Measurements from ENCODE around the gene IL1RL1. TPM values are rescaled to one million over a fixed set of nuclear protein-coding genes. Genes with fewer than 3 reads are reported as not detected.
"Not testable (repeated sequence)": the region's sequence is repeated elsewhere in the genome, so short reads cannot be mapped to it uniquely, and the experiment has no call there.

IL1RL1 gene
- total RNA-seq, 1 donor from 2014 or later: 0.27 TPM

DNA sequence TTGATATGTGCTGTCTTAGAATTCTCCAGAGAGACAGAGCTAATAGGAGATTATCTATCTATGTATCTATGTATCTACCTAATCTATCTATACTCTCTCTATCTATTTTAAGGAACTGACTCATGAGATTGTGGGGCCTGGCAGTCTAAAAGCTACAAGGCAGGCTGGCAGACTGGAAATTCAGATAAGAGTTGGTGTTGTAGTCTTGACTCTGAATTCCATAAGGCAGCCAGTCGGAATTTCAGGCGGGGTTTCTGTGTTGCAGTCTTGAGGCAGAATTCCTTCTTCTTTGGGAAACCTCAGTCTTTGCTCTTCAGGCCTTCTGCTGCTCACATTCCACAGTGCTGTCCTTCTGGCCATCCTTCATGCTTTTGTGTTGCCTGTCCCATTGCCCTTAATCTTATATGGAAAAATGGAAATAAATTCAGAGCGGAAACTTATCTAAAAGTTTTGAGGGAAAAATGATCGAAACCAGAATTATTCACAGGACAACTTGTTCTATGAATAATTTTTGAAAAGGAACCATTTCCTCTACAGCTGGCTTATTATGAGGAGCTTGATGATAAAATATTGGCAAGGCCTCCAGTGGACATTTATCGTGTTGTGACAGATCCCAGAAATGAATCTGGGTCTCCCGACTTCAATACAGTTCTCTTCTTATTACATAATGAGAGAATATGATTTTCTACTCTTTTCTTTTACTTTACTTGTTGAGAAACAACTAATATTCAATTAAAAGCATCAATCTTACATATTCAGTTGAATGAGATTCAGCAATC is 10.8 kb downstream of the IL1RL1 start:
- no peak overlapping the region for H3K4me3 ChIP-seq (ENCODE audit: insufficient read depth, low read depth, low read length)
- TF ChIP-seq, protein P1, sequence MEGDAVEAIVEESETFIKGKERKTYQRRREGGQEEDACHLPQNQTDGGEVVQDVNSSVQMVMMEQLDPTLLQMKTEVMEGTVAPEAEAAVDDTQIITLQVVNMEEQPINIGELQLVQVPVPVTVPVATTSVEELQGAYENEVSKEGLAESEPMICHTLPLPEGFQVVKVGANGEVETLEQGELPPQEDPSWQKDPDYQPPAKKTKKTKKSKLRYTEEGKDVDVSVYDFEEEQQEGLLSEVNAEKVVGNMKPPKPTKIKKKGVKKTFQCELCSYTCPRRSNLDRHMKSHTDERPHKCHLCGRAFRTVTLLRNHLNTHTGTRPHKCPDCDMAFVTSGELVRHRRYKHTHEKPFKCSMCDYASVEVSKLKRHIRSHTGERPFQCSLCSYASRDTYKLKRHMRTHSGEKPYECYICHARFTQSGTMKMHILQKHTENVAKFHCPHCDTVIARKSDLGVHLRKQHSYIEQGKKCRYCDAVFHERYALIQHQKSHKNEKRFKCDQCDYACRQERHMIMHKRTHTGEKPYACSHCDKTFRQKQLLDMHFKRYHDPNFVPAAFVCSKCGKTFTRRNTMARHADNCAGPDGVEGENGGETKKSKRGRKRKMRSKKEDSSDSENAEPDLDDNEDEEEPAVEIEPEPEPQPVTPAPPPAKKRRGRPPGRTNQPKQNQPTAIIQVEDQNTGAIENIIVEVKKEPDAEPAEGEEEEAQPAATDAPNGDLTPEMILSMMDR (IDR thresholded peaks at IDR 0.05; ENCODE audit: insufficient read depth, low read depth, low read length): no peak
- no peak for TF ChIP-seq EZH2 (IDR thresholded peaks at IDR 0.05; ENCODE audit: insufficient read depth, low read length)
- no peak overlapping the region for H3K4me2 ChIP-seq (ENCODE audit: low read length)
- H3K36me3 ChIP-seq (ENCODE audit: insufficient read depth, low read length): no peaks in the 10 kb centered on the region
- Mint-ChIP-seq H3K9me3 (ENCODE audit: unreplicated experiment) (peaks cover 15% of the 10 kb centered on the region), H3K27me3 (ENCODE audit: low read depth, unreplicated experiment) (peaks cover 4% of the 10 kb centered on the region), H3K36me3 (ENCODE audit: low read depth, unreplicated experiment) (peaks cover 2% of the 10 kb centered on the region), H3K27ac (ENCODE audit: unreplicated experiment) (no peak overlapping the region), H3K4me3 (ENCODE audit: unreplicated experiment) (no peak overlapping the region), H3K4me1 (ENCODE audit: low read depth, unreplicated experiment) (peaks cover 12% of the 10 kb centered on the region)
- no peak overlapping the region for H2AFZ ChIP-seq (ENCODE audit: low read depth, low read length)
- H3K9me3 ChIP-seq (ENCODE audit: insufficient read depth, low read depth, low read length): no peaks in the 10 kb centered on the region
- H4K20me1 ChIP-seq (ENCODE audit: insufficient read depth, low read length): no peaks in the 10 kb centered on the region
- no peak overlapping the region for H3K27ac ChIP-seq (ENCODE audit: low read depth, low read length)
- FAIRE-seq: no peak
- no peaks in the 10 kb centered on the region for H3K27me3 ChIP-seq (ENCODE audit: insufficient read depth, low read length)
- H3K4me1 ChIP-seq (ENCODE audit: insufficient read depth, low read length): no peaks in the 10 kb centered on the region
- peak; percentile 29 for DNase-seq (ENCODE audit: low read depth)
- H3K79me2 ChIP-seq (ENCODE audit: insufficient read depth, low read length): no peaks in the 10 kb centered on the region
- H3K9ac ChIP-seq (ENCODE audit: low read length): no peak overlapping the region

DNA sequence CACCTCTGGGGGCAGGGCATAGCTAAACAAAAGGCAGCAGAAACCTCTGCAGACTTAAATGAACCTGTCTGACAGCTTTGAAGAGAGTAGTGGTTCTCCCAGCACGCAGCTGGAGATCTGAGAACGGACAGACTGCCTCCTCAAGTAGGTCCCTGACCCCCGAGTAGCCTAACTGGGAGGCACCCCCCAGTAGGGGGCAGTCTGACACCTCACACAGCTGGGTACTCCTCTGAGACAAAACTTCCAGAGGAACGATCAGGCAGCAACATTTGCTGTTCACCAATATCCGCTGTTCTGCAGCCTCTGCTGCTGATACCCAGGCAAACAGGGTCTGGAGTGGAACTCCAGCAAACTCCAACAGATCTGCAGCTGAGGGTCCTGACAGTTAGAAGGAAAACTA is 13.6 kb downstream of the IL1RL1 start:
- H3K79me2 ChIP-seq (ENCODE audit: insufficient read depth, low read length); H2AFZ ChIP-seq (ENCODE audit: low read depth, low read length); DNase-seq (ENCODE audit: low read depth); H3K27ac ChIP-seq (ENCODE audit: low read depth, low read length); H3K4me2 ChIP-seq (ENCODE audit: low read length); H3K4me3 Mint-ChIP-seq (ENCODE audit: unreplicated experiment); H3K4me1 ChIP-seq (ENCODE audit: insufficient read depth, low read length); H3K9me3 ChIP-seq (ENCODE audit: insufficient read depth, low read depth, low read length); H3K36me3 Mint-ChIP-seq (ENCODE audit: low read depth, unreplicated experiment); H4K20me1 ChIP-seq (ENCODE audit: insufficient read depth, low read length); H3K27me3 Mint-ChIP-seq (ENCODE audit: low read depth, unreplicated experiment); FAIRE-seq; H3K27ac Mint-ChIP-seq (ENCODE audit: unreplicated experiment); H3K36me3 ChIP-seq (ENCODE audit: insufficient read depth, low read length); H3K27me3 ChIP-seq (ENCODE audit: insufficient read depth, low read length); H3K4me3 ChIP-seq (ENCODE audit: insufficient read depth, low read depth, low read length); H3K9ac ChIP-seq (ENCODE audit: low read length): not testable (repeated sequence)
- H3K4me1 Mint-ChIP-seq (ENCODE audit: low read depth, unreplicated experiment): peaks cover 12% of the 10 kb centered on the region
- H3K9me3 Mint-ChIP-seq (ENCODE audit: unreplicated experiment): peaks cover 17% of the 10 kb centered on the region

GRCh38 chr2:102331311-102331980 is 20.1 kb downstream of the IL1RL1 start:
- no peak for DNase-seq (ENCODE audit: low read depth)
- Histone ChIP-seq H3K36me3 (ENCODE audit: insufficient read depth, low read length) (no peaks in the 10 kb centered on the region), H3K4me1 (ENCODE audit: insufficient read depth, low read length) (peaks cover 6% of the 10 kb centered on the region), H3K4me3 (ENCODE audit: insufficient read depth, low read depth, low read length) (no peak overlapping the region), H3K27me3 (ENCODE audit: insufficient read depth, low read length) (no peaks in the 10 kb centered on the region), H3K9me3 (ENCODE audit: insufficient read depth, low read depth, low read length) (no peaks in the 10 kb centered on the region), H4K20me1 (ENCODE audit: insufficient read depth, low read length) (no peaks in the 10 kb centered on the region), H3K9ac (ENCODE audit: low read length) (no peak overlapping the region), H3K4me2 (ENCODE audit: low read length) (no peak overlapping the region), H3K79me2 (ENCODE audit: insufficient read depth, low read length) (no peaks in the 10 kb centered on the region), H2AFZ (ENCODE audit: low read depth, low read length) (no peak overlapping the region), H3K27ac (ENCODE audit: low read depth, low read length) (no peak overlapping the region)
- peaks cover 6% of the 10 kb centered on the region for H3K9me3 Mint-ChIP-seq (ENCODE audit: unreplicated experiment)
- TF ChIP-seq, protein P1 (IDR thresholded peaks at IDR 0.05; ENCODE audit: insufficient read depth, low read depth, low read length): no peak
- no peak for TF ChIP-seq EZH2 (IDR thresholded peaks at IDR 0.05; ENCODE audit: insufficient read depth, low read length)
- peaks cover 7% of the 10 kb centered on the region for H3K27me3 Mint-ChIP-seq (ENCODE audit: low read depth, unreplicated experiment)
- no peak overlapping the region for H3K27ac Mint-ChIP-seq (ENCODE audit: unreplicated experiment)
- H3K4me3 Mint-ChIP-seq (ENCODE audit: unreplicated experiment): no peak overlapping the region
- no peak for FAIRE-seq
- H3K4me1 Mint-ChIP-seq (ENCODE audit: low read depth, unreplicated experiment): no peaks in the 10 kb centered on the region
- no peaks in the 10 kb centered on the region for H3K36me3 Mint-ChIP-seq (ENCODE audit: low read depth, unreplicated experiment)
